HepG2 (cell line): ENCODE data around the gene SLCO1B1. TPM values are rescaled to one million over a fixed set of nuclear protein-coding genes. Genes with fewer than 3 reads are reported as not detected.

Source experiments
- ATAC-seq: fragments of 200-7000 bp; cut with Tn5 transposase; 3 replicates; pipeline ENCODE4 v1.9.1; 2020; ENCODE audit warnings: mild to moderate bottlenecking, moderate library complexity
- BruUV-seq: library from RNA; stranded (reverse); fragments of 400-500 nt; replicated peaks from 2 replicates; lab custom pipeline; 2021; lab: Mats Ljungman, UMichigan
- CTCF ChIA-PET: fragments of 300-600 bp; formaldehyde crosslinking; extraction: SDS; loops from one replicate; lab custom pipeline; 2021; ENCODE audit warnings: low total read pairs, inconsistent platforms, low intra/inter-chr PET ratio; lab: Yijun Ruan, JAX
- POLR2A ChIA-PET: fragments of 350-600 bp; sonication (Branson Sonifier 250); formaldehyde crosslinking; loops from one replicate; lab custom pipeline; 2020; ENCODE audit warnings: antibody characterized with exemption, inconsistent platforms; lab: Yijun Ruan, JAX
- DNase-seq: peaks from one replicate; pipeline ENCODE4 v3.0.0-alpha.2; 2015; ENCODE audit warnings: low spot score
- FAIRE-seq: peaks from 3 replicates; lab custom pipeline; 2011; peaks lifted over from hg19 to GRCh38; lab: Jason Lieb, UNC
- H2AFZ ChIP-seq: one replicate; pipeline ENCODE4 v1.6.1; 2011; ENCODE audit warnings: low read length, inconsistent platforms
- H3K27ac ChIP-seq: fragments of 300-600 bp; 3 replicates; pipeline ENCODE4 v1.8.0; 2011; ENCODE audit warnings: mixed run types, mild to moderate bottlenecking, mixed read lengths, low read length, inconsistent platforms; ENCODE audit not compliant: insufficient read depth; ENCODE audit errors: extremely low read length
- H3K27me3 ChIP-seq, 2 experiments: fragments of 200-600 bp in 1 of 2; 2 replicates in 1 of 2; 3 replicates in 1 of 2; pipeline versions ENCODE4 v1.6.0 to v1.8.0; 2011; ENCODE audit warnings: low read length in 2 of 2, mild to moderate bottlenecking in 2 of 2, moderate library complexity in 2 of 2, inconsistent platforms in 1 of 2; ENCODE audit not compliant: insufficient read depth in 2 of 2, control insufficient read depth in 1 of 2
- H3K36me3 ChIP-seq, 2 experiments: fragments of 200-600 bp in 1 of 2; replicated peaks in 1 of 2; 2 replicates in 1 of 2; 3 replicates in 1 of 2; pipeline versions ENCODE4 v1.5.1 to v1.8.0; 2011; ENCODE audit warnings: low read length in 2 of 2, inconsistent platforms in 1 of 2; ENCODE audit not compliant: insufficient read depth in 2 of 2, control insufficient read depth in 1 of 2
- H3K4me1 ChIP-seq: 2 replicates; pipeline ENCODE4 v1.5.1; 2012; ENCODE audit warnings: low read length, inconsistent platforms; ENCODE audit not compliant: insufficient read depth
- H3K4me2 ChIP-seq: 2 replicates; pipeline ENCODE4 v1.6.0; 2011; ENCODE audit warnings: low read depth, low read length, inconsistent platforms
- H3K4me3 ChIP-seq, 3 experiments: fragments of 200-600 bp in 1 of 3; sonication (generic), shearing (Covaris generic) in 1 of 3; replicated peaks in 1 of 3; 2 replicates each; pipeline ENCODE4 v1.5.1; 2011 to 2016; ENCODE audit warnings: low read length in 3 of 3, inconsistent platforms in 2 of 3, low read depth in 2 of 3, mild to moderate bottlenecking in 2 of 3, control low read depth in 1 of 3, mixed read lengths in 1 of 3; ENCODE audit not compliant: insufficient read depth in 1 of 3
- H3K79me2 ChIP-seq: one replicate; pipeline ENCODE4 v1.6.1; 2011; ENCODE audit warnings: low read length, inconsistent platforms; ENCODE audit not compliant: insufficient read depth
- H3K9ac ChIP-seq: 2 replicates; pipeline ENCODE4 v1.6.0; 2011; ENCODE audit warnings: mild to moderate bottlenecking, low read depth, low read length, inconsistent platforms; ENCODE audit not compliant: insufficient read depth
- H3K9me3 ChIP-seq: 2 replicates; pipeline ENCODE4 v1.5.1; 2012; ENCODE audit warnings: mild to moderate bottlenecking, low read length
- H4K20me1 ChIP-seq: 2 replicates; pipeline ENCODE4 v1.6.0; 2011; ENCODE audit warnings: inconsistent platforms, mild to moderate bottlenecking, low read length, moderate library complexity; ENCODE audit not compliant: insufficient read depth
- BRF2 ChIP-seq: sonication (generic); formaldehyde crosslinking; IDR thresholded peaks from 2 replicates; pipeline ENCODE4 v1.8.1; 2022; ENCODE audit warnings: mild to moderate bottlenecking, missing genetic modification reagents
- FOXJ3 ChIP-seq: sonication (generic); formaldehyde crosslinking; IDR thresholded peaks from 2 replicates; pipeline ENCODE4 v1.4.0; 2020; ENCODE audit warnings: missing genetic modification reagents, mild to moderate bottlenecking, borderline replicate concordance
- GFI1 ChIP-seq: sonication (generic); formaldehyde crosslinking; IDR thresholded peaks from 2 replicates; pipeline ENCODE4 v1.5.0; 2020; ENCODE audit warnings: missing genetic modification reagents, mild to moderate bottlenecking, borderline replicate concordance
- HBP1 ChIP-seq: IDR thresholded peaks from 2 replicates; pipeline ENCODE4 v1.6.1; 2016; ENCODE audit warnings: low read depth, control low read depth
- HIVEP1 ChIP-seq: sonication (generic); formaldehyde crosslinking; IDR thresholded peaks from 2 replicates; pipeline ENCODE4 v1.4.0; 2020; ENCODE audit warnings: mild to moderate bottlenecking, missing genetic modification reagents
- MED8 ChIP-seq: sonication (generic); formaldehyde crosslinking; IDR thresholded peaks from 2 replicates; pipeline ENCODE4 v1.8.1; 2023; ENCODE audit warnings: mild to moderate bottlenecking, missing genetic modification reagents; ENCODE audit not compliant: insufficient replicate concordance
- SYNCRIP ChIP-seq: fragments of 200-400 bp; formaldehyde crosslinking; IDR thresholded peaks from 2 replicates; pipeline ENCODE4 v1.6.1; 2018; ENCODE audit warnings: mild to moderate bottlenecking, low read depth, low read length; ENCODE audit not compliant: insufficient read depth
- ZBTB1 ChIP-seq: sonication (generic); formaldehyde crosslinking; IDR thresholded peaks from 2 replicates; pipeline ENCODE4 v1.4.0; 2020; ENCODE audit warnings: missing genetic modification reagents, borderline replicate concordance
- ZBTB7B ChIP-seq: sonication (generic); formaldehyde crosslinking; IDR thresholded peaks from 2 replicates; pipeline ENCODE4 v1.4.0; 2020; ENCODE audit warnings: missing genetic modification reagents
- ZNF121 ChIP-seq: sonication (generic); formaldehyde crosslinking; IDR thresholded peaks from 2 replicates; pipeline ENCODE4 v1.5.0; 2020; ENCODE audit warnings: mild to moderate bottlenecking, missing genetic modification reagents
- ZNF512B ChIP-seq: sonication (generic); formaldehyde crosslinking; IDR thresholded peaks from 2 replicates; pipeline ENCODE4 v1.5.1; 2020; ENCODE audit warnings: missing genetic modification reagents, mild to moderate bottlenecking, borderline replicate concordance
- ZNF569 ChIP-seq: sonication (generic); formaldehyde crosslinking; IDR thresholded peaks from 2 replicates; pipeline ENCODE4 v1.5.0; 2020; ENCODE audit warnings: mild to moderate bottlenecking, missing genetic modification reagents, moderate library complexity, borderline replicate concordance
- ZNF878 ChIP-seq: sonication (generic); formaldehyde crosslinking; IDR thresholded peaks from 2 replicates; pipeline ENCODE4 v1.8.1; 2023; ENCODE audit warnings: mild to moderate bottlenecking, missing genetic modification reagents, moderate library complexity
- WGBS: methylation state at CpG from one replicate; pipeline ENCODE4 v1.1.6; 2017; ENCODE audit warnings: low lambda C conversion rate; 5-methylcytosine and 5-hydroxymethylcytosine counted together
- in situ Hi-C: cut with HindIII; loops from 2 replicates; pipeline ENCODE4 v1.10.0; 2017; ENCODE audit warnings: low pct_unique_long_range_greater_than_20kb; ENCODE audit not compliant: extremely low pct_ligation_motif_present
- intact Hi-C: fragments of 100-400 bp; cut with micrococcal nuclease; formaldehyde crosslinking; loops from one replicate; pipeline ENCODE4 v1.10.0; 2022; ENCODE audit not compliant: unreplicated experiment
- polyA plus RNA-seq, 8 experiments: library from polyadenylated mRNA; depleted of rRNA in 3 of 8; stranded (reverse) in 7 of 8; unstranded in 1 of 8; fragments of >200 nt; fragmentation: Illumina TruSeq in 4 of 8; extraction: Trizol in 4 of 8; gene quantifications; 2 replicates each; pipeline versions ENCODE4 v1.2.1 to v1.2.3, GENCODE V29; 2011 to 2016; ENCODE audit warnings: low read depth in 4 of 8, missing spikeins in 1 of 8, mixed read lengths in 1 of 8; ENCODE audit not compliant: insufficient read depth in 1 of 8
- total RNA-seq, 5 experiments: library from RNA; depleted of rRNA; stranded (reverse); fragments of >200 nt; fragmentation: Illumina TruSeq; extraction: Trizol; gene quantifications; 2 replicates each; pipeline ENCODE4 v1.2.3, GENCODE V29; 2016; ENCODE audit warnings: low read depth in 1 of 5

Gene SLCO1B1
- total and polyA plus RNA-seq, 2 of the 13 experiments (the other 11 are each of a cell fraction or from before 2014, with no cell fraction given), result not detected

- H3K79me2 ChIP-seq, result no peaks in the 10 kb centered on the region
- FAIRE-seq, result no peak
- TF ChIP-seq FOXJ3 (no peak), ZNF512B (no peak), GFI1 (CRISPR knock-in tag) (no peak), HBP1 (CRISPR knock-in tag) (no peak), MED8 (CRISPR knock-in tag) (no peak), BRF2 (CRISPR knock-in tag) (no peak), ZNF121 (CRISPR knock-in tag) (no peak), ZBTB1 (no peak), ZNF569 (CRISPR knock-in tag) (no peak), ZBTB7B (CRISPR knock-in tag) (no peak), ZNF878 (no peak), HIVEP1 (CRISPR knock-in tag) (no peak), SYNCRIP (no peak)
- TF ChIP-seq, all 625 proteins: peak for 0
- H3K27me3 ChIP-seq, result no peaks in the 10 kb centered on the region
- ChIA-PET POLR2A (no interaction called here), CTCF (no interaction called here)
- in situ Hi-C loops, result no loop called here
- no peaks in the 10 kb centered on the region for H4K20me1 ChIP-seq
- ATAC-seq (no peak), DNase-seq (no peak)
- no peaks in the 10 kb centered on the region for H3K36me3 ChIP-seq
- H3K9me3 ChIP-seq, result no peaks in the 10 kb centered on the region
- BruUV-seq, result no TSS peak
- no peak overlapping the region for H3K9ac ChIP-seq
- intact Hi-C loops, result no loop called here
- no peak overlapping the region for H3K4me3 ChIP-seq
- WGBS, result 8% methylated on average over 4 of the region's 4 CpGs
- no peak overlapping the region for H3K27ac ChIP-seq
- no peaks in the 10 kb centered on the region for H3K4me1 ChIP-seq
- no peak overlapping the region for H3K4me2 ChIP-seq
- H2AFZ ChIP-seq, result no peak overlapping the region
These were observed 108.9 kb downstream of the SLCO1B1 start for GRCh38 chr12:21239866-21240265.
